HG03064 (cell line): ENCODE data around the gene NOD2.
A peak's percentile ranks its signal among the peaks of the same experiment; 100 is the strongest.

ENCODE experiments used
- ATAC-seq: cut with Tn5 transposase; IDR thresholded peaks from one replicate; pipeline ENCODE4 v1.9.1; 2021; ENCODE audit warnings: low read depth; ENCODE audit not compliant: unreplicated experiment

Gene NOD2

GRCh38 chr16:50741225-50741780 is 47.9 kb downstream of the NOD2 start:
- no peak for ATAC-seq

- peak; percentile 87 for ATAC-seq
Observed at GRCh38 chr16:50741781-50742575, 48.6 kb downstream of the NOD2 start, which contains the start of gene CYLD. CYLD (plus strand) TSS chr16:50742086; CDS start chr16:50749699, 7,613 bp downstream.

DNA sequence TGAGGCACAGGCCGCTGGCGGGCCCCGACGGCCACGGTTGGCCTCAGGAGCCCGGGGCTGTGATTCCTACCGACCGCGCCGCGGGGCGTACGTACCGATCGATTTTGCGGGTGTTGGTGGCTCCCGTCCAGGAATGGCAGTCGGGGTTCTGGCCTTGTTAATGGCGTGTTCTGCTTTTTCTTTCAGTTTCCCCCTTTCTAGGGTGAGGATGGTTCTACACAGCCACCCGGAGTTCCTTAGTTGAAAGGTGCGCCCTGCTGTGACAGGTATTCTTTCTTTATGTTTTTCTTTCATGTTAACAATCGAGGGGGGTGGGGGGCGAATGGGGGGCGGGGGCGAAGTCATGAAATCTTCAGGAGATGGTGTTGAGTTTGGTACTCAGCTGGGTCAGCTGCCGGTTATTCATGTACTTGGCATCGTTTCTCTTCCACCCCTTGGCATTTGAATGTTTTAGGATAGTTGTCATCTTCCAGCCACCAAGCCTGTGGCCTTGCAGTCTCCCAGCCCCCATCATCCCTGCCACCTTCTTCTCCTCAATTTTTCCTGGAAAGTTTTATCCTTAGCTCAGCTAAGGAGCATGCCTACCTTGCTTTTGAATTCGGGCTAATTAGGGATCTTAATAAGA is 49.3 kb downstream of the NOD2 start:
- ATAC-seq, result no peak

DNA sequence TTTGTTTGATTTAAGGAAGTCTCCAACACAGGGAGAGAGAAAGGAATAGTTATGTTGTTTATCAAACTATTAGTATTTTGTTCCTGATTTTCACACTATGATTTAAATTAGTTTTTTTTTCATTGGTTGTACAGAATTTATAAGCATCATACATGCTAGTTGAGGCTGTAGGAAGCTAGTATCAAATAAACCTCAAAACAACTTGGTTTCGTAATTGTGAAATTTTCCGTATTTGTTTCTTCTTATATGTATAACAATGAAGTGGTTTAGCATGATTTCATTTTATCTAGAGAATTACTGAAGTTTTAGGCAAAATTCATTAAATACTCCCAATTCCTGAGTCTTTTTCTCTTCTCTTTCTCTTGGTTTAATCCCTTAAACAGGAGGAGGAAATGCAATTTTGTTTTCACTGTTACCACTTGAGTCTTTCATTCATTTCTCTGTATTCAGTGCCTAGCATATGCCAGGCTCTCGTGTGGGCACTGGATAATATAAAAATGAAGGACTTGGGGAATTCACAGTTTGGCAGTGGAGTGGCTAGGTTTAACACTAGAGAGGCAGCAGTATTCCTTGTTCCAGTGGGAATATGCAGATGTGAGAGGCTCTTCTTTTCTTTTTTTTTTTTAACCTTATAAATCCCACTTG is 50.3 kb downstream of the NOD2 start:
- no peak for ATAC-seq

- no peak for ATAC-seq
Observed at GRCh38 chr16:50744881-50745280, 51.5 kb downstream of the NOD2 start.

- no peak for ATAC-seq
Observed at GRCh38 chr16:50745940-50746339, 52.5 kb downstream of the NOD2 start.

DNA sequence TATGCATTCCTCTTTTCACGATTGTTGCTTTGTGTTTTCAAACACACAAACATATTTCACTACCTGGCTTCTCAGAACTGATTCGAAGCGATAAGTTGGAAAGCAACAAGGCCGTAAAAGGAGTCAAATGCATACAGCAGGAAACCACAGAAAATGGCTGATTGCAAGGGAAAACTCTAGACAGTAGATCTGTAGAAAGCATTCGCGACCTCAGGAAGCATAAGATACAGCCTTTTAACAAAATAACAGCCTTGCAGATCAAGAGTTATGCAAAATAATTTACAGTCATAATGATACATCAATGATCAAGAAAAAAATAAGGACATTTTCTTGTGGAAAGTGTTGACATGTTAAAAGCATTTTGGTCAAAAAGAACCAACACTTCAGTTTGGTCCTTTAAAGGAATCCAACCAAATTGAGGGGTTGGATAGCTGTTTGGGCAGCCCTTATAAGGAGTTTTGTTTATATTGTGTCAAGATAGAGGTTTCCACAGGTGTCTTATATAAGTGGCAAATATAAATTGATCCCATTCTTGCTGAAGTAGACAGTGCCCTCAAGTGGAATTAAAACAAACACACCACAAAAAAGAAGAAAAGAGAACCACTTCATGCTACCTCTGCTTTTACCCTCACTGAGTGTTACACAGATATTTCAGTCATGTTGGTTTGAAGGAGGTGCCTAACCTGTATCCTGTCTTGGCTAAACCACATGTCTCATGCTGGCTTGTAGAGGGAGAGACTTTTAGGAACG is 54.0 kb downstream of the NOD2 start:
- ATAC-seq, result no peak

DNA sequence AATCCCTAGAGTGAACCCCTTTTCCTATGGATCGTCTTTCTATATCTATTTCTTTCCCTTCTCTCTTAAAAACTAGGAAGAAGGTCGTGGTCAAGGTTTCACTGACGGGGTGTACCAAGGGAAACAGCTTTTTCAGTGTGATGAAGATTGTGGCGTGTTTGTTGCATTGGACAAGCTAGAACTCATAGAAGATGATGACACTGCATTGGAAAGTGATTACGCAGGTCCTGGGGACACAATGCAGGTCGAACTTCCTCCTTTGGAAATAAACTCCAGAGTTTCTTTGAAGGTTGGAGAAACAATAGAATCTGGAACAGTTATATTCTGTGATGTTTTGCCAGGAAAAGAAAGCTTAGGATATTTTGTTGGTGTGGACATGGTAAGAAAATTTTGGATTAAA is 58.1 kb downstream of the NOD2 start:
- no peak for ATAC-seq

GRCh38 chr16:50752471-50753235 is 59.2 kb downstream of the NOD2 start:
- no peak for ATAC-seq

DNA sequence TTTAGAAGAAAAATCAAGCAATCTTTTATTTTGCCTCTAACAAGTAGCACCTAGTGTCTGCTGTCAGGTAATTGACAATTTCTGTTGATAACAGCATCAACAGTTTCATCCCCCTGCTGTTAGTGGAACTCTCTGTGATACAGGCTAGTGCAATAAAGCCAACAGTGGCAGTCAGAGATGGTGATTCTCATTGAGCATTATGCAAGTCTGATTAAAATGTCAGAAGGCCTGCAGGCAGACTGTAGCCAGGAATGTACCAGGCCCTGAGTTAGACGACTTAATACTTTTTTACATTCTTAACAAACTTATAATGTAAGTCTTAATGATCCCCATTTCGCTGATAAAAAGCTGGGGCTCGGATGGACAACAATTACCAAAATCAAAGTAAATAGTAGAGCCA is 63.1 kb downstream of the NOD2 start:
- ATAC-seq, result no peak

DNA sequence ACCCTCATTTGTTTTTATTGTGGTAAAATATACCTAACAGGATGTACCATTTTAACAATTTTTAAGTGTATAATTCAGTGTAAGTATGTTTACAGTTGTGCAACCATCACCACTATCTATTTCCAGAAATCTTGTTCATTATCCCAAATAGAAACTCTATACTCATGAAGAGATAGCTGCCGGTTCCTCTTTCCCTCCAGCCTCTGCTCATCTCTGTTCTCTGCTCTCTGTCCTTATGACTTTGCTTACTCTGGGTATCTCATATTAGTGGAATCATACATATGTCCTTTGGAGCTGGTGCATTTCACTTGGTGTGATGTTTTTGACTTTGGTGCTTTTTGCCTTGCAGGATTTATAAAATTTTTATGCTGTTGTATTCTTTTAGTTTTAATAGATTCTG is 67.9 kb downstream of the NOD2 start:
- ATAC-seq, result no peak

- no peak for ATAC-seq
Observed at GRCh38 chr16:50762241-50762640, 68.8 kb downstream of the NOD2 start.

GRCh38 chr16:50763211-50763610 is 69.8 kb downstream of the NOD2 start:
- ATAC-seq, result no peak

DNA sequence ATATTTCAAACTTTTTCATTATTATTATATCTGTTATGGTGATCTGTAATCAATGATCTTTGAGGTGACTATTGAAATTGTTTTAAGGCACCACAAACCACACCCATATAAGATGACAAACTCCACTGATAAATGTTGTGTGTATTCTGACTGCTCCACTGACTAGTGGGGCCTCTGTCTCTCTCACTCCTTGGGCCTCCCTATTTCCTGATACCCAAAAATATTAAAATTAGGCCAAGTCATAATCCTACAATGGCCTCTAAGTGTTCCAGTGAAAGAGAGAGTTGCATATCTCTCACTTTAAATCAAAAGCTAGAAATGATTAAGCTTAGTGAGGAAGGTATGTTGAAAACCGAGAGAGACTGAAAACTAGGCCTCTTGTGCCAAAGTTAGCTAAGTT is 71.9 kb downstream of the NOD2 start:
- ATAC-seq, result no peak

DNA sequence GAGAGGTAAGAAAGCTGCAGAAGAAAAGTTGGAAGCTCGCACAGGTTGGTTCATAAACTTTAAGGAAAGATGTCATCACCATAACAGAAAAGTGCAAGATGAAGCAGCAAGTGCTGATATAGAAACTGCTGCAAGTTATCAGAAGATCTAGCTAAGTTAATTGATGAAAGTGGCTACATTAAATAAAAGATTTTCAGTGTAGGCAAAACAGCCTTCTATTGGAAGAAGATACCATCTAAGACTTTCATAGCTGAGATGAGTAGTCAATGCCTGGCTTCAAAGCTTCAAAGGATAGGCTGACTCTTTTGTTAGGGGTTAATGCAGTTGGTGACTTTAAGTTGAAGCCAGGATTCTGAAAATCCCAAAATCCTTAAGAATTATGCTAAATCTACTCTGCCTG is 72.5 kb downstream of the NOD2 start:
- ATAC-seq, result no peak

DNA sequence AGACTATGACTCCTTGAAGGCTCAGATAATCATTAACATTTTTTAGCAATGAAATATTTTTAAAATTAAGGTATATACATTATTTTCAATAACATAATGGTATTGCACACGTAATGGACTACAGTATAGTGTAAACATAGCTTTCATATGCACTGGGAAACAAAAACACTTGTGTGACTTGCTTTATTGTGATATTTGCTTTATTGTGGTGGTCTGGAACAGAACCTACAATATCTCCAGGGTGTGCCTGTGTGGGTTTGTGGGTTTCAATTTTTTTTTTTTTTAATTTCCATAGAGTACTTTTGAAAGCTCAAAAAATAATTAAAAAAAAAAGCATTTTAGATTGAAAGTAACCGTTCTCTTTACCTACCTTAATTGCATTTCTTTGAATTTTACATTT is 73.8 kb downstream of the NOD2 start:
- no peak for ATAC-seq

DNA sequence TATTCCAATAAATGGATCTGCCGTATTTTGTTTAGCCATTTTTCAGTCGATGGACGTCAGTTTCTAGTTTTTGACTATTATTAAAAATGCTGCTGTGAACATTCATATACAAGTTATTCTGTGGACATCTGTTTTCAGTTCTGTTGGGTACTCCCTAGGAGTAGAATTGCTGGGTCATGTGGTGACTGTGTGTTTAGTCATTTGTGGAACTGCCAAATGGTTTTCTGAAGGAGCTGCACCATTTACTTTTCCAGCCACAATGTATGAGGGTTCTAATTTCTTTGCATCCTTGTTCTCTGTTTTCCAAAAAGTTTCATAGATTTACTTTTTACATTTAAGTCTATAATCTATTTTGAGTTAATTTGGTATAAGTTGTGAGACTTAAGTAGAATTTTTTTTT is 78.0 kb downstream of the NOD2 start:
- no peak for ATAC-seq

GRCh38 chr16:50774405-50774804 is 81.0 kb downstream of the NOD2 start:
- ATAC-seq, result no peak

DNA sequence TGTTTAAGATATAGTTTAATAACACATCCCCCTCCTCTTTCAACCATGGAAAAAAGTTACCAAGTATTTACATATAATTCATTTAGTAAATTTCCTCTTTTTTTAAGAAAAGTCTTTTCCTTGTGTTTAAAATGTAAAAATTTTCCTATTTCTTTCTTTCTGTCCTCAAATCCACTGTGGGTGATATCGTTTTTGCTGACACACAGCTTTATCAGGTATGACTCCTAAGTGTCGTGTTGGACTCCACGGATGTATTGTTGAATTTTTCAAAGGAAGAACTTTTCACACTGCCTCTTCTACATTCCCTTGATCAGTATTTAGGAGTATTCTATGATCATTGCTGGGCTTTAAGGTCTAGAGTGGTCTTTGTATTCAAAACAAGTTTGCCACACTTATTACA is 81.6 kb downstream of the NOD2 start:
- ATAC-seq, result no peak

- ATAC-seq, result no peak
Observed at GRCh38 chr16:50776037-50776436, 82.6 kb downstream of the NOD2 start.
